Stimulated activated CD8-positive, alpha-beta memory T cell treated with anti-CD3 and anti-CD28 coated beads, Interleukin-4, amount 100 ng/mL, for 4 hours (primary cell): ENCODE data around the gene FBXL7.

ENCODE experiments used
- DNase-seq, 2 donors: peaks; one replicate each; pipeline ENCODE4 v3.0.0-alpha.2; 2020; ENCODE audit warnings: low read depth in 2 of 2, low spot score in 1 of 2

FBXL7 gene

DNA sequence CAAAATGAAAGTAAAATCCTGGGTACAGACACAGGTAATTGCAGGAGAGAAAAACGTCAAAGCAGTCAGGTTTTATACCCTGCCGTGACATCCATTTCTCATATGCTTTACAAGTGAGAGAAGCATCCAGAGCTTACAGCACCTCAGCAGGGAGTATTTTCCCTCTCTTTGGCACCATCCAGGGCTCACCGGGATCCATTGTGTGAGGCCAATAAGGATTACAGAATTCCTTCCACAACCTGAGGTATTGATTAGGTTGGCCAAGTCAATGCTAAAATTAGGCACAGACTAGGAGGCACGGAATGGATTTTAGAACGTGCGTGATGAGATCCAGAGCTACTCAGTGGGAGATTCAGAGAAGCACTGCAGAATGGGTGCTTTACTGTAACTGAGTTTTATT, 296.6 kb downstream of the FBXL7 start:
- no peak for DNase-seq

DNA sequence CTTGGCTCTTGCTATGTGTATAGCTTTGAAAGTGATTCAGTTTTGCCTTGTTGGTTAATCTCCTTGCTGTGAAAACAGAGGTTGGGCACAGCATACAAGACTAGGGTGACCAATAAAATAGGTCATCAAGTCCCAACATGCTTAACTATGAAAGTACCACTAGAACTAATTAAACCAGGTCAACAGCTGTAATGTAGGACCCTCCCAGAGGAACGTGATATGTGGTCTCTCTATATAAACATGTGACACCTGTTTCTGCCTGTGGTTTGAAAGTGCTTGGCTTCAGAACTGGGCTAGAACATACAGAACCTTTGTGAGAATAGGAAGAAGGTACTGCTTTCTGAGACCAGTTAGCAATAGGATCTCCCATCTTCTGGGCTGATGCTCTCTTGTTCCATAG, 297.1 kb downstream of the FBXL7 start:
- DNase-seq, result no peak

DNA sequence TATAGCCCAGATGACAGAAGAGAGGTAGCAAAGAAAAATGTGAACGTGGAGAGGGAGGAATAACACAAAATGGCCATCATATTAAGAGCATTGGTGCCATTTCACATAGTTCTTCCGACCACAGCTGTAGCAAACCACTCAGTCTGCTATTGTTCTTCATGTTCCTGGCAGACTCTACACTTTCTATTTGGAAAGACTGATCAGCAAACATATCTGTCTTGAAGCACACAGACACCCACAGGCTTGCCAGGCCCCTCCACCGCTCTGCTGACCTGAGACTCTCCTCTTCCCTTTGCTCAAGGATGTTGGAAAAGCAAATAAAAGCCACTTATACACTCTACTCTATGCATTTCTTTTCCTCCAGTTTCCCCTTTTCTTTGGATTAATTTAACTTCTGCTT, 298.0 kb downstream of the FBXL7 start:
- DNase-seq, result no peak

DNA sequence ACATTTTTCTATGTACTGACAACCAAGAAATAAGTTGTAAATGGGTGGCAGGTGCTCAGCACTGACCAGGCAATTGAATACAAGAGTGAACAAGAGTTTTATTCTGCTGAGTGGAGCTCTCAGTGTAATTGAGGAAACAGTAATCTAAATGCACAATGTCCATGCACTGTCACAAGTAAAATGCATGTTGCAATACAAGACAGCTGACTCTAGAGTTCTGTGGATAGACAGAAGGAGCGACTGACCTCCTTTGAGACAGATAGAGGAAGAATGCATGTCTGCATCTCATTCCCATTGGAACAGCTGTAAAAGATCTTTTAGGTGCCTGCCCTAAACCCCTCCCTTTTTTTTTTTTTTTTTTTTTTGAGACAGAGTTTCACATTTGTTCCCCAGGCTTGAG, 299.0 kb downstream of the FBXL7 start:
- DNase-seq, result no peak

DNA sequence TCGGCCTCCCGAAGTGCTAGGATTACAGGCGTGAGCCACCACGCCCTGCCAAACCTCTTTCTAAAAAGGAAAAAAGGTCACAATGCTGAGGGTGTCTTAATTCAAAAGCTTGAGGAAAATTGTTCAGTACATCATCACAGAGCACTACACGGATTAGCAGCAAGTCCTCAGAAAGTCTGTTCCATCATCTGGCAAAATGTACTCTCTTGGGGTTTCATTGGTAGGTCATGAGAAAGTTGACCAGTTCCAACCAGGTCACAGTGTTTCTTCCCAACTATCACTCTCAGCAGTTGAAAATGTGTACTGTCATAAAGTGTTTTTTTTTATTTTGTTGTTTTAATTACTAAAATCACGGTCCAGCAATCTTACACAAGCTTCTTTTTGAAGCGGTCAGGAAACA, 299.6 kb downstream of the FBXL7 start:
- DNase-seq, result no peak

DNA sequence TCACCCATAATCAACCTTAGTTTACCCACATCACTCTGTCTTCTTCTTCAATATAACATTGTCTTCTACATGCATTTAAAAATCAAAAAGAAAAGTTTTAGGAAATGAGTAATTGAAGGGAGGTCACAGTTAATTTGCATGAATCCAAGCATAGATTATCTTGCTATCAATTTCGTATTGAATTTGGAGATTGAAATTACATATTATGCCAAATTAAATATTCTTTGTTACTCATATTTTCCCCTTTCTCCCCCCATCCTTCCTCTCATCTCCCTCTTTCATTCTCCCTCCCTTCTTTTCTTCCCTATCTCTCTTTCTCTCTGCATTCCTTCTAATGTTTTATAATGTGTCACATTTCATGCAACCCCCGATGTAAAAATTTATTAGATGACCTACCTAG, 303.3 kb downstream of the FBXL7 start:
- DNase-seq, result no peak

DNA sequence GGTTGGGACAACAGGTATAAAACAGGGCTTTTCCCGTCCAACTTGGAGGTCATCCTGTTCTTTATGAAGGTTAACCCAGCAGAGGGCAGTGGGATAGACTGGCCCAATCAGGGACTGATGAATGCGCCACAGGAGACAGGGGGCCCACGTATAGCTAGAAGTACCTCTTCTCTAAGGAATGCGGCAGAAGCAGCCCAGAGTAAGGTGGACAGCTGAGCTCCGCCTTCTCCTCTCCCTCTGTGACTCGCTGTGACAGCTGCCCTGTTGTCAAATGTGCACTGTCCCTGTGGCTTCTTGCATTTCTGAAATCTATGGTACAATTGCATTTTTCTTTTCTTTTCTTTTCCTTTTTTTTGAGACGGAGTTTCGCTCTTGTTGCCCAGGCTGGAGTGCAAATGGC, 306.6 kb downstream of the FBXL7 start:
- no peak for DNase-seq

DNA sequence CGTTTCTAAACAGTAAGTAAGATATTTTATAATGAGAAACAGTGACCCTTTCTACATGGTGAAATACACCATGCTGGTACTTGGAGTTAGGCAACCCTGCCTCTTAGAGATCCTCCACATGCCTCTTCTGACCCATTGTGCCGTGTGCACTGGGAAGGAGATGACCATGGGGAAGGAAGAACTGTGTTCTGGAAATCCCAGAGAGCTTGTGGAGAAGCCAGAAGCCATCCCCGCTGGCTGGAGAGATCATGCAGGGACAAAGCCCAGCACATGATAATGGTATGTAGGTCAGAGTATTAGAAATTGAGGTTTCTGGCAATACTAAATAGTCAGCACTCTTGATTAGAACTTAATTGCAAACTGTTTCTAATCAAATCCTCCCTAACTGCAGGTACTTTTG, 307.3 kb downstream of the FBXL7 start:
- no peak for DNase-seq

DNA sequence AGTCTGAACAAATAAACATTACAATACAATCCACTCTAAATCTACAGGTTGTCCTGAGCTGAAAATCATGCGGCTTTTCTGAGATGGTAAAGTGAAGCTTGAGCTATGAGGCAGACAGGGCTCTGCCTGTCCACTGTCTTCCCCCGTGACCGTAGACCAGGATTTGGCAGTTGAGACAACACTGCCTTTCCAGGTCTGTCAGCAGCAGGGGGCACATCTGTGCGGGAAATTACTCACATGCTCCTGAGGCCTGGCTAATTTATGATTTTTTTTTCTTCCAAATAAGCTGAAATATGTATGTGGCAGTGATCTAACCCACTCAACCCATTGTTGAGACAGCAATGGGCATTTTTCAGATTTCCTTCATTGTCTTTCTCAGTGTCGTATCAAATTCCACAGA, 307.9 kb downstream of the FBXL7 start:
- DNase-seq, result no peak

DNA sequence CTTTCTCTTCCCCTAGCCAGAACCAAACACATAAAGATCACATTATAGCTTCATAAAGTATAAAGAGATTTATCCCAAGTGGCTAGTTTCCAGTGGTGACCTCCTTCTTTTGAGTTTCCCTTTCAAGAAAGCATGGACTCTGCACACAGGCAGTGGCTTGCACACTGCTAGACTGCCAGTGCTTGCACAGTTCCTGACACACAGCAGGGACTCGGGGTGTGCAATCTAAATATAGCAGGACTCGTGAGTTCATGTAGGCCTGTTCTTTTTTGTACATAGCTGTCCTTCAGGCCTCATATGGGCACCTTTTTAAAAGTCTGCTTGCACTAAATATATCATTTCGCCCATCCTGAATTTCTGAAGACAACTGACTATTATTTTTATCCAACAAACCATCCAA, 308.6 kb downstream of the FBXL7 start:
- no peak for DNase-seq

DNA sequence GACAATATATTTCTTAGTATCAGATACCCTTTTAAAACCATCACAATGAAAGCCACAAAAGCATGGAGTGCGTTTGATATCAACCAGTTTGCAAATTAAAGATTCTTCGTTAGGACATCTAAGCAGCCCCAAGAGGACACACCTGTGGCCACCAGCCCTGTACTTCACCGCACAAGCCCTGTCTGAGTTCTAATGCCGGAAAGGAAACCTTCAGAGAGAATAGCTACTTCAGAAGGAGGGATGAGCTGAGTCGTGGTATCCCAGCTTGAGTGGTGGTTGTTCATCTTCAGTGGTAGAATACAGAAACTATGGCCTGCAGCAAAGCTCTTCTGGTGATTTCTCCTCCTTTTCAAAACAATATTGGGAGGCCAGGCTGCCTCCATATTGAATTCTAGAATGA, 319.6 kb downstream of the FBXL7 start:
- no peak for DNase-seq

DNA sequence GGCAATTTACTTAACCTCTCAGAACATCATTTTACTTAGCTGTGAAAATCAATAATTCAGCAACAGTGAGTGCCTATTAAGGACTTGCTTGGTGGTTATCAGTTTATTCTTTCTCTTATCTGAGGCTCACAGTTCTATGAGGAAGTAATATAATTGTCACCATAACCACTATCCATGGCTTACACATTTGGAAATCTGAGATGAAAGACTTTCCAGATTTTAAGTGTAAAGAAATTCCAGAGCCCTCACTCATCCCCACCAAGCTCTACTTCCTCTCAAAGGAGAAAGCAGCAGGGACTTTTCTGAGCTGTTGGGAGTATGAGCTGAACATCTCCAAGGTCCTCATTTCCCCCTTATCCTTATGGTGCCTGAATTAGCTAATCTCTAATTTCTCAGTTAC, 321.5 kb downstream of the FBXL7 start:
- no peak for DNase-seq

DNA sequence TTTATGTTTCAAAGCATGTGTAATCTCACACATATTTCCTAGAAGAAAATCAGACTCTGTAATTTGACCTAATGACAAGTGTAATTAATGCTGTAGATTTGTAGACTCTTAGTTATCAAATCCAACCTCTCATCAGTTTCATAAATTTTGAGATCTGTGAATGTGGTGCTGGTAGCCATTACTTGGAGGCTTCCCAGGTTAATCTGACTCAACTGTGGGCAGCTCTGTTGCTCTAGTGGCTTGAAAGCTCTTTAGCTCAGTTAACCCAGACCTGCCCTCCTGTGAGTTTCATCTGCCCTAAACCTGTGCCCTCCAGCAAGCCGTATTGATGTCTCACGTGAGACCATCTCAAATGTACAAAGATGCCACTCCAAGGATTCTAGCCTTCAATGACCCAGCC, 323.4 kb downstream of the FBXL7 start:
- DNase-seq, result no peak

DNA sequence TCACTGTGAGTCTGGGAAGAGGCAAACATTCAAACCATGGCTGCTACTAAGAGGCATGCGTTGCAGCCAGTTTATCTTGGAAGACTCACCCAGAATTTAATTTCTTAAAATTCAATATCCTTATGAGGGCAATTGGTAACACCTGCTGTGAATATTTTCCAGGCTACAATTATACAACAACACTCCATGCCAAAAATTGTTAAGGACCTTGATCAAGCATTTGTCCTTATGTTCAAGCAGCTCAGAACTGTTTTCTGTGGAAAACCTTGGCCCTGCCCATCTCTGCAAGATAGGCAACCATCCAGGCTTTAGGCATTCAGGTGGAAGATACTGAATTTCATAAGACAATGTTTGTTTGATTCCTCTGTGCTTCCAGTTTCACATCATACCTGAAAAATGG, 327.8 kb downstream of the FBXL7 start:
- DNase-seq, result no peak

DNA sequence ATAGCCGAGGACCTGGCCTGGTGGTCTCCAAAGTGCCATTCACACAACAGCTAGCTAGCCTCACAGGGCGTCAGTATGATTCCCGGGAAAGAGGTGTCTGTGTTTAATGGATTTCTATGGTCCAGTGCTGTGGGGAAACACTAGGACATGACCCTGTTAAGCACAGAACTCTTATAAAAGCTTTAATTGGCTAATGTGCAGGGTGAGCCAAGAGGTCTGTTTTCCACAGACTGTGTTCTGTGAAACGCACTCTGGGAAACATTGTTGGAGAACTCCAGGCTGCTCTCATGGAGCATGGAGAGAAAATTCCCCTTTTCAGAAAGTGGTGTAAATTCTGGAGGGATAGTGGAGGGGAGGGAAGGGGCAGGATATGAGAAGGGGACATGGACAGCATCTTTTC, 331.4 kb downstream of the FBXL7 start:
- no peak for DNase-seq

DNA sequence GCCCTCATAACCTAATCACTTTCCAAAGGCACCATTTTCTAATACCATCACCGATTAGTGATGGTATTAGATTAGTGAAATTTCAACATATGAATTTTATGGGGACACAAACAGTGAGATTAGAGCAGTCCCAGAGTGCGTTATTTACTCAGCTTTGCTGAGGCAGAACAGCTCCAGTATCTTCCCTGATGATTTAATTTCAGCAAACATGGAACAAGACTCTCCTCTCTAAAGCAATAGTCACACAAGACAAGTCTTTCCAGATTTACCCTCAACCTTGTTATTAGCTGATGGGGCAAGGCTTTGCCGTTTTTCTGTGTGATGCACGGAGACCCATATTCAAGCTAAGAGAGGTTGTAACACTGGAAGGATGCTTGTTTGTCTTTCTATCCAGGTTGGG, 333.4 kb downstream of the FBXL7 start:
- DNase-seq, result no peak

DNA sequence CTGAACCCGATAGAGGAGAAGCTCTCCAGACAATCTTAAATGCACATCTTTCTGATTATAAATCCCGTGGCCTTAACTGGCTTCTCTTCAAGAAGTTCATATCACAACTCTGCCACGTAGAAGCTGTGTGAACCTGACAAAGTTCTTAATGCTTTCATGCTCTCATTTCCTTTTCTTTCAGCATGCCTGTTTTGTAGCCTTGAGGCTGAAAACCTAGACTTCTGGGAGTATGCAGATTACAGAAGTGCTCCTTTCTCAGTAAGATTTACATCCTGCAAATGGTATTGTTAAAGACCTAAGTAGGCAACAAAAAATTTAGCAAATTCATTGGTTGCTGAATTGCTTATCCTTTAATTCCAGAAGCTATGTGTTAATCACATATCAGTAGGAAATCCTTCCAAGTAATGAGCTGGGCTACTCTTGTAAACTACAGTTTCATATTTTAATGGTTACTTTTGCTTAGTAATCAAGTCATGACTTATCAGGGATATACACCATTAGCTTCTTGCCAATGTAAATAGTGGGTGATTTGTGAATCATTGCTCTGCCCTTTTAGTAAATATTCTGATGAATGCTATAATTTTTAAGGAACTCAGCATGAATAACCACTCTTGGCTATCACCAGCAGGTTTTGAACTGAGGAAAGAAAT, 334.7 kb downstream of the FBXL7 start:
- no peak for DNase-seq

DNA sequence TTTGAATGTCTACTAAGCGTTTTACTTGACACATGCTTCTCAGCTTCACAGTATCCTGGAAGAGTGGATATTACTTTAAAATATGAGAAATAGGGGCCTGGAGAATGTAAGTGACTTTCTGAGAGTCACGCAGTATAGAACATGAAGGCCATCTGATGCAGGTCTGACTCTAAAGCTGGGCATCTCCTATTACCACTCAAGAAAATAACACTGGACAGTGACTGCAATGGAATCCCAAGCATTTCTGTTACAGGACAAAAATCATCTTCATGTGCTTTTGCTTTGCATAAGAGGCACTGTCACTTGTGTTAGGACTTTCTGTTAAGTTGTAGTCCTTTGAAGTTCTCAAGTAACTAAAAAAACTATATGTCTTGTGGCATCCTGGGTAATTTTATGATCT, 335.5 kb downstream of the FBXL7 start:
- DNase-seq, result no peak

DNA sequence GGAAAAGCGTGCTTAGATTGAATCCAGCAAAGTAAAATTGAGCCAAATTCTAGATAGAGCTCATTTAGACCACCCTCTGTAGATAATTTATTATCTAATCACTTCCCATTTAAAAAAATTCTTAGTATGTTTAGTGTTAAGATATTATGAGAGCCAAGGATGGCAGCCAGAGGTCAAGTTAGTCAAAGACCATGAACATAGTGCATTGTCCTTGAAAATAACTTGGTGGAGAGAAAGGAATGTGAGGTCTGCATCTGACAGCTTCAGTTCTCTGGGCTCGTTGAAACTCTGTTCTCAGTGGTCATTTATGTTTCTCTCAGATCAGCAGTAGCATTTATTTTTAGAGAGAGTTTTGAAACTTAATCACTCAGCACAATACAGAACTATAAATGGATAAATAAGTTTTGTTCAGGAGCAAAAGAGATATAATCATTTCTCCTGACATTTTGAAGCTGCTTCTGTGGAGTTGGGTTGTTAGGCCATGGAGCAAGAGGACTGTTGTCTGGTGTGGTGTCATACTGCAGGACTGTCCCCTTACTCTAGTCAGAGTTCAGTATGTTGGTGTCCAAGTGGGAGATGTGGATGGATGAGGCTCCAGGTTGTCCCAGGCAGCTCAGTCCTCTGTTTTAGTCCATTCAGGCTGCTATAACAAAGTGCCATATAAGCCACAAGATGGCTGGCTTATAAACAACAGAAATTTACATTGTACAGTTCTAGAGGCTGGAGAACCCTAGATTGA, 337.7 kb downstream of the FBXL7 start:
- no peak for DNase-seq

DNA sequence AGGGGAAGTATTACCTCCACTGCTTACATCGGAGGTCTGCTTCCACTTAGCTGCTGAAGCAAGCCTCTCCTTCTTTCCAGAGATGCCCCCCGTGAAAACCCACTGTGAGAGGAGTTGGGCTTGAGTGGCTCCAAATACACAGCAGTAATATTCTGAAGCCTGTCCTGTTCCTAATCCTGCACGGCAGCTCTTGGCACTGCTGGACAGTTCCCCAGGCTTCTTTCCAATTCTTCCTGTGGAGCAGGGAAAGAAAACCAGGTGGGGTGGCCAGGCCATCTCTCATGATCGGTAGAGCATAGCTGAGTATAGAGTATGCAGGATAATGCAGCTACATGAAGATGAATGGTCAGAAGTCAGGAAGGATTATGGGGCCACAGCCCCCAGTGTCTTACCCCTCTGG, 344.3 kb downstream of the FBXL7 start:
- no peak for DNase-seq

DNA sequence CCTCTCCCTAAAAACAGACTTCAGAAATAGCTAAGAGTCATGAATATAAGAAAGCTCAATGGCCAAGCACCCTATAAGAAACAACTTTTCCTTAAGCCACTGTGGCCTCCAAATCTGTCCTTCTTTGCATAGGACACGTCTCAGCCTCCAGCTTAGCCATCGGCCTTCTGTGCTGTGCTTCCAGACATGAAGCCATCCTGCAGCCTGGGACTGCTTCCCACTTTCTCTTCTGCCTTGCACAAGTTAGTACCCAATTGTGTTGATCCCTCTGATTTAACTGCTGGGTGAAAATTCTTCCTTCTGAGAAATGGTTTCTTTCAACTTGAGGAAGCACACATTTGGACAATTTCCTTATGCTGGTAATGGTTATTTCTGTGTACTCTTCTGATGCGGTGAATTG, 344.9 kb downstream of the FBXL7 start:
- no peak for DNase-seq

DNA sequence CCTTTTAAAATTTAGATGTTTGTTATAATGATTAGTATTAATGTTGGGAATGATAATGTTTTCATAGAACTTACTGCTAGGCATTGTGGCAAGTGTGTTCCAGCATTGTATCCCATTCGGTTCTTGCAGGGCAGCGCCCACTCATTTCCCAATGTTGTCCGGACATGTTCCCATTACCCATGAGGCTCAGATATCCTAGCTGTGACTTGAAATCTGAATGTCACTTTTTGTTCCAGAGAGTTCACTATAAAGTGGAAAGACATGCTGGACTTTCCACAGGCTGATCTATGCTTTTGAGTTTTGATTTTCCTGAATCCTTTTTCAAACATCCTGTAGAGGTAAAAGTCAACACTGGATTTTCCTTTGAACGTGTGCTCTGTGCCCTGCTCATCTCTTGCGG, 350.6 kb downstream of the FBXL7 start:
- DNase-seq, result no peak

DNA sequence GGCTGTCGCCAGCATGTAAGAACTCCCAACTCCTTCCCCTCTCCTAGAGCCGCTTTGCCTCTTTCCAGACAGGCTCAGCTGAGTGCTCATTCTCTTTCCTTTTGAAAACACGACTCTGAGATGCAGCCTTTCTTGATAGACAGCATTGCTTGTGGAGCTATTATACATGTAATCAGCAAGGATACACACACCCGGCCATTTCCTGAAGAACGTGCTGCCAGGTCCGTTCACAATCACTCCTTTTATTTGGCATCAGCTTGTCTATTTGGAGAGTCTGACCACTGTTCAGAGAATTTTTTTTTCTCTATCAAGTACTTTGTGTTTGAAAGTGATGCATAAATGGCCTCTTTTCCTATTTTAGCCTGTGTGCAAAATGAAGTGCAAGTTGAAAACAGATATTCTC, 351.0 kb downstream of the FBXL7 start:
- DNase-seq, result no peak
